22Rv1 (cell line): ENCODE results near the gene HYAL2.
A peak's percentile ranks its signal among the peaks of the same experiment; 100 is the strongest.

Experiments
- CTCF ChIP-seq: fragments of 450-650 bp; IDR thresholded peaks from 2 replicates; pipeline ENCODE4 v1.5.1; 2017; ENCODE audit warnings: mild to moderate bottlenecking
- ZFX ChIP-seq: fragments of 450-650 bp; IDR thresholded peaks from 2 replicates; pipeline ENCODE4 v1.6.1; 2017; ENCODE audit warnings: antibody characterized with exemption, borderline replicate concordance

- TF ChIP-seq CTCF (peak; percentile 89), ZFX (no peak)
Measured at GRCh38 chr3:50324351-50325112, 2.0 kb upstream of the HYAL2 start.
